ENCODE results near the gene GPI. TPM values are rescaled to one million over a fixed set of nuclear protein-coding genes. Genes with fewer than 3 reads are reported as not detected.
"Not testable (repeated sequence)": the region's sequence is repeated elsewhere in the genome, so short reads cannot be mapped to it uniquely, and the experiment has no call there.

The GPI gene
- polyA plus RNA-seq (ENCODE audit: insufficient read depth in 1 of 5, insufficient read length in 5 of 5, low replicate concordance in 1 of 5) = 100 to 1,000 TPM in 3 of 5 donors, 10 to 100 TPM in 2; 73.2 to 114 (median 105) TPM
- long read RNA-seq, donor 1, full-length matches to known transcripts = 37 of 43 reads
- long read RNA-seq, donor 1, partial matches to known transcripts = 6 of 43 reads
- long read RNA-seq, donor 1, other reads (novel, unspliced or antisense) = 0 of 43 reads
- long read RNA-seq, donor 2, full-length matches to known transcripts = 18 of 18 reads
- long read RNA-seq, donor 2, partial matches to known transcripts = 0 of 18 reads
- long read RNA-seq, donor 2, other reads (novel, unspliced or antisense) = 0 of 18 reads
- long read RNA-seq, donor 3, full-length matches to known transcripts = 28 of 28 reads
- long read RNA-seq, donor 3, partial matches to known transcripts = 0 of 28 reads
- long read RNA-seq, donor 3, other reads (novel, unspliced or antisense) = 0 of 28 reads
- long read RNA-seq, donor 4, full-length matches to known transcripts = 19 of 24 reads
- long read RNA-seq, donor 4, partial matches to known transcripts = 5 of 24 reads
- long read RNA-seq, donor 4, other reads (novel, unspliced or antisense) = 0 of 24 reads
- long read RNA-seq, donor 5, full-length matches to known transcripts = 18 of 23 reads
- long read RNA-seq, donor 5, partial matches to known transcripts = 5 of 23 reads
- long read RNA-seq, donor 5, other reads (novel, unspliced or antisense) = 0 of 23 reads
- long read RNA-seq, donor 6, full-length matches to known transcripts = 31 of 38 reads
- long read RNA-seq, donor 6, partial matches to known transcripts = 7 of 38 reads
- long read RNA-seq, donor 6, other reads (novel, unspliced or antisense) = 0 of 38 reads
- long read RNA-seq, donor 7, full-length matches to known transcripts = 15 of 15 reads
- long read RNA-seq, donor 7, partial matches to known transcripts = 0 of 15 reads
- long read RNA-seq, donor 7, other reads (novel, unspliced or antisense) = 0 of 15 reads
- long read RNA-seq, donor 8, full-length matches to known transcripts = 14 of 14 reads
- long read RNA-seq, donor 8, partial matches to known transcripts = 0 of 14 reads
- long read RNA-seq, donor 8, other reads (novel, unspliced or antisense) = 0 of 14 reads

GRCh38 chr19:34364830-34365462, at the start of gene GPI:
Gene GPI, plus strand, starts transcription at chr19:34365196. Its CDS starts 71 bp downstream, at chr19:34365267.
- DNase-seq = peak; percentile 23 to 25

- DNase-seq = no peak
Measured at GRCh38 chr19:34316247-34316646, 48.7 kb upstream of the GPI start.

- no peak for DNase-seq
Measured at GRCh38 chr19:34316741-34317301, 48.2 kb upstream of the GPI start.

GRCh38 chr19:34317311-34317927, 47.6 kb upstream of the GPI start:
- no peak for DNase-seq

GRCh38 chr19:34319230-34319585, 45.8 kb upstream of the GPI start:
- DNase-seq = peak in 1 of 2 donors; percentile 20

- no peak for DNase-seq
Measured at GRCh38 chr19:34319785-34320184, 45.2 kb upstream of the GPI start.

- DNase-seq = no peak
Measured at GRCh38 chr19:34320277-34320676, 44.7 kb upstream of the GPI start.

- no peak for DNase-seq
Measured at GRCh38 chr19:34321735-34322134, 43.3 kb upstream of the GPI start.

- no peak for DNase-seq
Measured at GRCh38 chr19:34323433-34324204, 41.4 kb upstream of the GPI start.

- no peak for DNase-seq
Measured at GRCh38 chr19:34324320-34324719, 40.7 kb upstream of the GPI start.

- DNase-seq = no peak
Measured at GRCh38 chr19:34325181-34325580, 39.8 kb upstream of the GPI start.

- DNase-seq = no peak
Measured at GRCh38 chr19:34325981-34326787, 38.8 kb upstream of the GPI start.

- DNase-seq = no peak
Measured at GRCh38 chr19:34327851-34328250, 37.1 kb upstream of the GPI start.

GRCh38 chr19:34328982-34329381, 36.0 kb upstream of the GPI start:
- DNase-seq = no peak

GRCh38 chr19:34330116-34330515, 34.9 kb upstream of the GPI start:
- DNase-seq = no peak

- DNase-seq = not testable (repeated sequence)
Measured at GRCh38 chr19:34330596-34330995, 34.4 kb upstream of the GPI start.

- not testable (repeated sequence) for DNase-seq
Measured at GRCh38 chr19:34331596-34331995, 33.4 kb upstream of the GPI start.

- peak in 1 of 2 donors; percentile 11 for DNase-seq
Measured at GRCh38 chr19:34332027-34332760, 32.8 kb upstream of the GPI start.

GRCh38 chr19:34335914-34336313, 29.1 kb upstream of the GPI start:
- DNase-seq = no peak

Data from right lung (tissue), 10 donors.